GM19193 (cell line): ENCODE results near the gene ODAPH.
A peak's percentile ranks its signal among the peaks of the same experiment; 100 is the strongest.

ENCODE experiments used
- POLR2A ChIP-seq: IDR thresholded peaks from 4 replicates; pipeline ENCODE4 v1.6.1; 2011; ENCODE audit not compliant: insufficient read depth, insufficient read length; ENCODE audit errors: extremely low read depth

Gene ODAPH, protein sequence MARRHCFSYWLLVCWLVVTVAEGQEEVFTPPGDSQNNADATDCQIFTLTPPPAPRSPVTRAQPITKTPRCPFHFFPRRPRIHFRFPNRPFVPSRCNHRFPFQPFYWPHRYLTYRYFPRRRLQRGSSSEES

DNA sequence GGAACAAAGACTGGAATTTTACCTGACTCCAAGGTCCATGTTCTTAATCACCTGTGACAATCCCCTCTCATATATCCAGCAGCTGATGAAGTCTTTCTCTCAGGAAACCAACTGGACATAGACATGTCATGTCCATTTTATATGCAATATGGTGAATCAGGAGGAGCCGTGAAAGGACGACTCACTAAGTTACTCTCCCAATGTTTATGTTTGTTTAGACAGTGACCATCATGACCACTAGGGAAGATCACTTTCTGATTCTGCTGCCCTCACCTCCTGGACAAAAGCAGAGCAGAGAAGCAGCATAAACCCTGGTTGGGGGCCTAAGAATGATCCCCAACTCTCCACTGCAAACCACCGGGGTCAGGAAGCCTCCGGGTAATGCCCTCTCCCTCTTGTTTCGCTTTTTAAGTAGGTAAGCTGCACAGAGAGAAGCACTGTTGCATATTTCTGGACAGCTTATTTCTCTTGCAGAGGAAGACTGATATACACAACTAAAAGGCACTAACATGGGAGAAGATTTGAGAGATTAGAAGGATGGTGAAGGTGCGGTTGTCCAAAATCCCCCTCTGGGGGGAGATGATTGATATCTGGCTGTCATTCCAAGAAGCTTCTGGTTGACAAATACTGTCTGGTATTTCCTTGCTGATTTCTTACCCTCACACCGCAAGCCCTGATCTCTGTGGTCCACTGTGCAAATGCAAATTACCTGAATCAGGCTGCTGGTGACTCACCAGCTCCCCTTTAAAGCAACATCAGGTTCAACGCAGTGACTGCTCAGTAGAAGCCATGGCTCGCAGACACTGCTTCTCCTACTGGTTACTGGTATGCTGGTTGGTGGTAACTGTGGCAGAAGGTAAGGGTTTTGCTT is at the start of gene ODAPH:
ODAPH (plus strand) TSS at position 773 of the 871 bp plus-strand sequence; CDS start at position 790, 17 bp downstream.
- no peak for TF ChIP-seq POLR2A

- no peak for TF ChIP-seq POLR2A
These were observed 44.0 kb upstream of the ODAPH start for GRCh38 chr4:75511841-75512240.

DNA sequence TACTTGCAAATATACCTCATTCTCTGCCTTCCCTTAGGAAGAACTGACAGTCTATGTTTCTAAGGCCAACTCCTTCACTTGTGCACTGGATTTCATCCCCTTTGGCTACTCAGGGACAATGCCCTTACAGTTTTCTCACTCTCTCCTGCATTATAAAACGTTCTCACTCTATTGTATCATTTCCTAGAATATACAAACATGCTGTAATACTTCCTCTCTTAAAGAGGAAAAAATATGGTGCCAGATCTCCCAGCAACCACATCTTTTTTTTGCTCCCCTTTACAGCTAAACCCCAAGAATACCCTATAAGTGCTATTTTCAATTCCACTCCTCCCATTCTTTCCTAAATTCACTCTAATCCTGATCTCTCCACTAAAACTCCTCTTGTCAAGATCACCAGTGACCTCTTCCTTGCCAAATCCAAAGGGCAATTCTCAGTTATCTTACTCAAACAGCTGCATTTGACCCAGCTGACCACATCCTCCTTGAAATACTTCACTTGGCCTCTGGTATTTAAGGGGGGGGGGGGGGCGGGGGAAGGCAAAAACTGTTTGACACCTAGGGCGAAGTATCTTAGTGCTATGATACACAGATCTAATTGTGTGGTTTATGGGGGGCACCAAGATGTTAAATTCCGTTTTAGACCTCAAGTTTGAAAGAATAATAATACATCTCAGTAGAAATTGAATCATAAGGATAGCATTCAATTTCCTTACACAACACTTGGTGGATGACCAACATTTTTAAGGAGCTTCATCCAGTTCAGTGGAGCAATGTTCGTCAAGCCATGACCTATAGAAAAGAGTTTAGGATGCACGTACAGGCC is 43.3 kb upstream of the ODAPH start:
- TF ChIP-seq POLR2A = no peak

- no peak for TF ChIP-seq POLR2A
These were observed 42.2 kb upstream of the ODAPH start for GRCh38 chr4:75513526-75514130.

GRCh38 chr4:75514131-75514948 is 41.5 kb upstream of the ODAPH start, which contains the start of the genes RCHY1 and THAP6:
Gene RCHY1 (minus strand): TSS chr4:75514403. CDS start chr4:75514286, 117 bp downstream.
Gene THAP6 (plus strand): TSS chr4:75514473. CDS start chr4:75515453, 980 bp downstream.
- TF ChIP-seq POLR2A = peak; percentile 97

- TF ChIP-seq POLR2A = no peak
These were observed 40.8 kb upstream of the ODAPH start for GRCh38 chr4:75514949-75515612.

GRCh38 chr4:75516144-75516543 is 39.7 kb upstream of the ODAPH start:
- TF ChIP-seq POLR2A = no peak

DNA sequence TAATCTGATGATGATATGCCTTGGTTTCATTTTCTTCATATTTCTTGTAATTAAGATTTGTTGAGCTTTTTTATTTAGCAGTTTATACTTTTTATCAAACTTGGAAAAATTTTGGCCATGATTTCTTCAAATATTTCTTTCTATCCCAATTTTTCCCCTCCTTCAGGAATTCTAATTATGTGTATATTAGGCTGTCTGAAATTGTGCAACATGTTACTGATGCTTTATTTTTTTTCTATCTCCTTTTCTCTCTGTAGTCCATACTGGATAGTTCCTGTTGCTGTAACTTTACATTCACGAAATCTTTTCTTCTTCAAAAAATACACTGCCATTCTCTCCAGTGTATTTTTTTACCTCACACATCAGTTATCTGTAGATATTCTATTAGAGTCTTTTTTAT is 30.8 kb upstream of the ODAPH start:
- no peak for TF ChIP-seq POLR2A

DNA sequence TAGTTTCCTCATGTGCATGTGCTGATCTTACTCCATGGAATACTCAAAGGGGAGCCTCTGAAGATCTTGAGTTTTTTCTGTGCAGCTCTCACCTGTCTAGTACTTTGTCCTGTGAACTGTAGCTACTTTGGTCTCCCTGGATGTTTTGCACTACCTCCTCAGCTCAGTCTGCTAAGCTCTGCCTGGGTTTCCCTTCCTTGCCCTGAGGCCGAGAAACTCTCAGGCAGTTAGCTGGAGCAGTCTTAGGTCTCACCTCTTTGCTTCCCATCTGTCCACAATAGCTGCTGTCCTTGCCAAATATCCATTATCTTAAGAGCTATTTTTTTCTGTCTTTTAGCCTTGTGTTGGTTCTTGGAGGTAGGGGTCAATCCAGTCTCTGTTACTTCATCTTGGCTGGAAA is 30.0 kb upstream of the ODAPH start:
- no peak for TF ChIP-seq POLR2A

GRCh38 chr4:75527482-75527881 is 28.4 kb upstream of the ODAPH start:
- no peak for TF ChIP-seq POLR2A

DNA sequence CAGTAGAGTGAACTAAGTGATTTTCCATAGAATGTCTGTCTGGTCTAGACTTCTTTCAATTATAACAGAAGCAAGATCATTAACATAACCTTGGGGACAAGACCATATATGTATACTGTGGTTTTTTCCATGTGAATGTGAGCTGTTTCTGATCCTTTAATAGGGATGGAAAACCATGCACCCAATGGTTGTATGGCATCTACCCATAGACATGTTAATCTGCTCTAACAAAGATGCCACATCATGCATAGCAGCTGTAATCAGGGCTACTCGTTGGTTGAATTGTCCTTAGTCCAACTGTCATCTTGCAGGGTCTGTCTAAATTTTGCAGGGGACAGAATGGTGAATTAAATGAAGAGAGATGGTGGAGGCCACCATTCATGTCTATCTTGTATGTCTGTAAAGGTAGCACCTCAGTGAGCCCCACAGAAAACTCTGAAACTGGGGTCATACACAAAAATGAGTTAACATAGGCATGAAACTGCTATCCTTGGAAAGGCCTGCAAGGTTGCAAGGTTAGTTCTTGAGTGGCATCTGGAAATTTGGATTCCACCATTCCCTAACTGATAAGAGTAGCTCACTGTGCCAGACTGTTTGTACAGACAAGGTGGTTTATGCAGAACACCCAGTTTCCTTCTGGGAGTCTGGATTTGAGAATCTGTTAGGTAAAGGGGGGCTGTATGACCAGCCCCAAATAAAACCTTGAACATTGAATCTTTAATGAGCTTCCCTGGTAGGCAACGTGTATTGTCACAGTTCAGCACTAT is 25.1 kb upstream of the ODAPH start:
- TF ChIP-seq POLR2A = no peak

- no peak for TF ChIP-seq POLR2A
These were observed 13.0 kb upstream of the ODAPH start for GRCh38 chr4:75542824-75543223.

DNA sequence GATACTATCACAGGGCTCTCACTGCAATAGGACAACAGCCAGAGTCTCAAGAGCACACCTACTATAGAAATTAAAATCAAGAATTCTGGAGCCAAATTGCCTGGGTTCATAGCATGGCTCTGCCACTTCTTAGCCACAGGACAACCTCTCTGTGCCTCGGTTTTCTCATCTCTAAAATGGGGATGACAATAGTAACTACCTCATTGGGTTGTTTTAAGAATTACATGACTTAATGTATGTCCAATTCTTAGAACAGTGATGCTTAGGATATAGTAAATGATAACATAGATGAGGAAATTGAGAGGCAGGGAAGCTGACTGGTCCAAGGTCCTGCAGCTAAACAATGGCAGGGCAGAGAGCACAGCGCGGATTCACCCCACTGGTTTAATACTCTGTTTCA is 11.0 kb upstream of the ODAPH start:
- TF ChIP-seq POLR2A = no peak
